ENCODE data around the gene SUGP1.

The SUGP1 gene

GRCh38 chr19:19315444-19315843, 4.9 kb downstream of the SUGP1 start:
- Histone ChIP-seq H3K27ac (no peak overlapping the region), H3K9me3 (replicated peaks in 1 of 11) (no peaks in the 10 kb centered on the region), H4K20me1 (peaks cover 0 to 75% (median 34%) of the 10 kb centered on the region in 11 experiments; a peak in 15 of 22 replicates), H3K4me1 (peaks cover 12 to 22% (median 16%) of the 10 kb centered on the region in 10 experiments), H3K9ac (peak overlapping the region in 6 of 11 experiments; percentile 5 to 49 (median 18); a peak in 3 of 22 replicates), H3K27me3 (no peaks in the 10 kb centered on the region), H3K4me2 (no peak overlapping the region), H3K4me3 (no peak overlapping the region), H3K36me3 (peaks cover 63 to 73% (median 68%) of the 10 kb centered on the region in 11 experiments)
- no peak for TF ChIP-seq Cebpa-rat (IDR thresholded peaks at IDR 0.05)

DNA sequence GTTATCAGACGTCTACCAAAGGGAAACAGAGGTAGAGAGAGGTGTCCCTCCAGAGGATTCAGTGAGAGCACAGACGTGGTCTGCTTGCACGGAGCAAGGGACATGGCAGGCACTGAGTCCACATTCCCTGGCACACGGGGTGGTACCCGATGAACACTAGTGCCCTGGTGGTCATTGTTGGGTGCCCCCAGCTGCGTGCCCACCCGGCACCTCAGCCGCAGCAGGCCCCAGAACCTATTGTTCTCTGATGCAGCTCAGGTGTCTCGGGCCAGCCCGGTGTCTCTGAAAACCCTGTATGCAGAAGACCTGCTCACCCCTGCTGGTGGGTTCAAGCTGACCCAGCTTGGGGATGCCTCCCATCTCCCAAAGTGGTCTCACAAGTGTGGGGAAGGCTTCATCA, 11.9 kb downstream of the SUGP1 start:
- no peak for TF ChIP-seq Cebpa-rat (IDR thresholded peaks at IDR 0.05)
- H3K4me3 ChIP-seq = no peak overlapping the region
- H3K27ac ChIP-seq = no peak overlapping the region
- no peaks in the 10 kb centered on the region for H3K9me3 ChIP-seq (replicated peaks in 1 of 11)
- H3K36me3 ChIP-seq = peaks cover 97 to 100% (median 100%) of the 10 kb centered on the region in 11 experiments
- peaks cover 0 to 59% (median 22%) of the 10 kb centered on the region in 11 experiments; a peak in 12 of 22 replicates for H4K20me1 ChIP-seq
- no peak overlapping the region for H3K9ac ChIP-seq
- H3K27me3 ChIP-seq = no peaks in the 10 kb centered on the region
- H3K4me2 ChIP-seq = no peak overlapping the region
- H3K4me1 ChIP-seq = peaks cover 0 to 6% (median 0%) of the 10 kb centered on the region in 10 experiments; a peak in 1 of 20 replicates

- H3K4me2 ChIP-seq = no peak overlapping the region
- no peak for TF ChIP-seq Cebpa-rat (IDR thresholded peaks at IDR 0.05)
- no peaks in the 10 kb centered on the region for H3K9me3 ChIP-seq (replicated peaks in 1 of 11)
- H3K4me1 ChIP-seq = no peaks in the 10 kb centered on the region
- H3K4me3 ChIP-seq = no peak overlapping the region
- peaks cover 0 to 56% (median 19%) of the 10 kb centered on the region in 11 experiments; a peak in 11 of 22 replicates for H4K20me1 ChIP-seq
- no peak overlapping the region for H3K27ac ChIP-seq
- H3K36me3 ChIP-seq = peaks cover 97 to 100% (median 99%) of the 10 kb centered on the region in 11 experiments
- H3K27me3 ChIP-seq = no peaks in the 10 kb centered on the region
- H3K9ac ChIP-seq = no peak overlapping the region
Measured at GRCh38 chr19:19306191-19306590, 14.1 kb downstream of the SUGP1 start.

DNA sequence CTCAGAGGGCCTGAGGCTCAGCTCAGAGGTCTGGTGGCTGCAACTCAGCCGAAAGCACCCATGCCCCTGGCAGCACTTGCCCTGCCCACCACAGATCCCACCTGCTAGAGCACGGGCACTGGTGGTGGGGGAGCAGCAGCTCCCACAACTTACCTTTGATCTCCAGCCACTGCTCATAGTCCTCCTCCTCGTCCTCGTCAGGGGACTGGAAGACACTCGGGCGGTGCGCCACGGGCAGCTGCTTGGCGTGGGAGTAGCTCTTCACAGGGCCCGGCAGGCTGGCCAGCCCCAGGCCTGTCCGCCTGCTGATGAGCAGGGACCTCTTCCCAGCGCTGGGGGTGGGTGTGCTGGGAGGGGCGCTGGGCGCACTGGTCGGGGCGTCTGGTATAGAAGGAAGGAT, 14.6 kb downstream of the SUGP1 start:
- Histone ChIP-seq H4K20me1 (peaks cover 0 to 60% (median 19%) of the 10 kb centered on the region in 11 experiments; a peak in 11 of 22 replicates), H3K36me3 (peaks cover 97 to 100% (median 99%) of the 10 kb centered on the region in 11 experiments)

GRCh38 chr19:19305066-19305465, 15.2 kb downstream of the SUGP1 start:
- no peak overlapping the region for H3K4me3 ChIP-seq
- no peak overlapping the region for H3K9ac ChIP-seq
- no peaks in the 10 kb centered on the region for H3K27me3 ChIP-seq
- H3K36me3 ChIP-seq = peaks cover 96 to 100% (median 99%) of the 10 kb centered on the region in 11 experiments
- no peak overlapping the region for H3K4me2 ChIP-seq
- no peaks in the 10 kb centered on the region for H3K4me1 ChIP-seq
- peaks cover 0 to 57% (median 18%) of the 10 kb centered on the region in 11 experiments; a peak in 10 of 22 replicates for H4K20me1 ChIP-seq
- H3K9me3 ChIP-seq (replicated peaks in 1 of 11) = no peaks in the 10 kb centered on the region
- no peak for TF ChIP-seq Cebpa-rat (IDR thresholded peaks at IDR 0.05)
- H3K27ac ChIP-seq = no peak overlapping the region

More for the DNA sequence above, 14.6 kb downstream of the SUGP1 start:
- no peak overlapping the region for H3K27ac ChIP-seq
- TF ChIP-seq Cebpa-rat (IDR thresholded peaks at IDR 0.05) = no peak
- H3K4me1 ChIP-seq = no peaks in the 10 kb centered on the region
- H3K4me2 ChIP-seq = no peak overlapping the region
- no peak overlapping the region for H3K4me3 ChIP-seq
- no peaks in the 10 kb centered on the region for H3K9me3 ChIP-seq (replicated peaks in 1 of 11)
- no peak overlapping the region for H3K9ac ChIP-seq
- no peaks in the 10 kb centered on the region for H3K27me3 ChIP-seq

DNA sequence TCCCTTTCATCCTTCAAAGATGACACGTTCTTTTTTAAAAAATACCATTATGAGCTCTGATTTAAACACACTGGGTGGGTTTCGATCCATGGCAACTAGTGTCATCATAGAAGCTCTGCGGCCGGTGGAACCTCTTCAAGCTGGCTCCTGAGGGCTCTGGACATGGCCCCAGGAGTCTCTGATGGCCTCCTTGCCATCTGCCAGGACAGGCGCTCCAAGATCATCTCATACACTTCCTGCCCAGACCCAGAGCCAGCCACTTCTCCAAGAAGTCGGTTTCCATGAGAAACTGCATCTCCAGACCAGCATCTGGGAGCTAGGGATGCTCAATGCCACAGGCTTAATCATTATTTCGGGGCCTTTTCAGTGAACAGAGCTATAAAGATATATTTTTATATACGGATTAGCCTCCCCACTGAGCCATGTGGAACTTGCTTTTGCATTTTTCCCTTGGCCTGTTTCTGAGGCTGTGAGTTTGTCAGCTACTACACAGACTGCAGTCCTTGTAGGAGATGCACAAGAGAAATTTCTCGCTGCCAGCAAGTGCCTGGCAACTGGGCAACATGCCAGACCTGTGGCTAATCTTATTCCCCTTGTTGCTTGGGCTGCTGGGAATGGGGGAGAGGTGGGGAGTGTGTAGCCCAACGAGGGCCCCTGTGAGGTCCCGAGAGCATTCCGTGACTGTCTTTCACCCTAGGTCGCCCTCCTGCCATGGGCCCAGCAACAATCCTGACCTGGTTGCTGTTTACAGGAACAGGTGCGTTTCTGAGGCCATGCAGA, 15.9 kb downstream of the SUGP1 start:
- Histone ChIP-seq H3K9me3 (replicated peaks in 1 of 11) (no peaks in the 10 kb centered on the region), H4K20me1 (peaks cover 0 to 56% (median 18%) of the 10 kb centered on the region in 11 experiments; a peak in 10 of 22 replicates), H3K4me3 (no peak overlapping the region), H3K36me3 (peaks cover 89 to 99% (median 97%) of the 10 kb centered on the region in 11 experiments), H3K9ac (peak overlapping the region in 1 of 11 experiments; percentile 3; a peak in 1 of 22 replicates), H3K4me2 (no peak overlapping the region), H3K4me1 (no peaks in the 10 kb centered on the region), H3K27me3 (no peaks in the 10 kb centered on the region), H3K27ac (no peak overlapping the region)
- TF ChIP-seq Cebpa-rat (IDR thresholded peaks at IDR 0.05) = no peak

- Histone ChIP-seq H4K20me1 (peaks cover 0 to 56% (median 17%) of the 10 kb centered on the region in 11 experiments; a peak in 10 of 22 replicates), H3K9ac (no peak overlapping the region), H3K9me3 (replicated peaks in 1 of 11) (no peaks in the 10 kb centered on the region), H3K27me3 (no peaks in the 10 kb centered on the region), H3K27ac (no peak overlapping the region), H3K36me3 (peaks cover 85 to 98% (median 94%) of the 10 kb centered on the region in 11 experiments), H3K4me2 (no peak overlapping the region), H3K4me1 (no peaks in the 10 kb centered on the region; a peak in 1 of 20 replicates), H3K4me3 (no peak overlapping the region)
- TF ChIP-seq Cebpa-rat (IDR thresholded peaks at IDR 0.05) = no peak
Measured at GRCh38 chr19:19303411-19303810, 16.9 kb downstream of the SUGP1 start.

DNA sequence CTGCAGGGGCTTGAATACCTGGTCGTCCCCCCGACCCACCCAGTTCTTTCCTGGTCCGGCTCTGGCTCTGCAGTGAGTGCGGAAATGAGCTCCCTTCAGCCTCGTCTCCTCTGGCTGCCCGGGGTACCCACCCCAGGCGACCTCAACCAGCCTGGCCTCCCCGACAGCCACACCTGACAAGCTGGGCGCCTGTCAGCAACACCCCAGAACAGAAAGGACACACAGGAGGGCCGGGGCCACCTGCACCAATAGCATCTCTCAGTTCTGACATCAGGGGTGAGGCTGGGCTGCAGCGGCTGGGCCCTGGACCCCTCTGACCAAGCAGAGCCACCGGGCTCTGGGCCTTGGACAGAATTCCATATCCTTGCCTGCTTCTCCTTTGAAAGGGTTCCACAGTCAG, 19.7 kb downstream of the SUGP1 start:
- Histone ChIP-seq H3K27ac (no peak overlapping the region), H3K4me1 (no peaks in the 10 kb centered on the region; a peak in 1 of 20 replicates), H3K4me3 (no peak overlapping the region), H3K36me3 (peaks cover 84 to 97% (median 94%) of the 10 kb centered on the region in 11 experiments), H3K9ac (no peak overlapping the region), H3K4me2 (no peak overlapping the region), H4K20me1 (peaks cover 0 to 40% (median 8%) of the 10 kb centered on the region in 11 experiments; a peak in 9 of 22 replicates), H3K9me3 (replicated peaks in 1 of 11) (no peaks in the 10 kb centered on the region), H3K27me3 (no peaks in the 10 kb centered on the region)
- TF ChIP-seq Cebpa-rat (IDR thresholded peaks at IDR 0.05) = no peak

- Histone ChIP-seq H3K27me3 (no peaks in the 10 kb centered on the region), H3K9me3 (replicated peaks in 1 of 11) (peaks cover 5 to 14% (median 8%) of the 10 kb centered on the region in 11 experiments; a peak in 19 of 22 replicates), H3K9ac (no peak overlapping the region), H3K36me3 (peaks cover 84 to 97% (median 94%) of the 10 kb centered on the region in 11 experiments), H4K20me1 (peaks cover 0 to 21% (median 6%) of the 10 kb centered on the region in 11 experiments; a peak in 6 of 22 replicates), H3K27ac (no peak overlapping the region), H3K4me2 (no peak overlapping the region), H3K4me3 (no peak overlapping the region), H3K4me1 (no peaks in the 10 kb centered on the region; a peak in 1 of 20 replicates)
- TF ChIP-seq Cebpa-rat (IDR thresholded peaks at IDR 0.05) = no peak
Measured at GRCh38 chr19:19297759-19298158, 22.6 kb downstream of the SUGP1 start.
